NCI-H345 (cell line): ENCODE data around the gene C10orf90.

Source experiments
- DNase-seq: peaks from one replicate; lab custom pipeline; 2025; lab: John Stamatoyannopoulos, UW

The C10orf90 gene

DNA sequence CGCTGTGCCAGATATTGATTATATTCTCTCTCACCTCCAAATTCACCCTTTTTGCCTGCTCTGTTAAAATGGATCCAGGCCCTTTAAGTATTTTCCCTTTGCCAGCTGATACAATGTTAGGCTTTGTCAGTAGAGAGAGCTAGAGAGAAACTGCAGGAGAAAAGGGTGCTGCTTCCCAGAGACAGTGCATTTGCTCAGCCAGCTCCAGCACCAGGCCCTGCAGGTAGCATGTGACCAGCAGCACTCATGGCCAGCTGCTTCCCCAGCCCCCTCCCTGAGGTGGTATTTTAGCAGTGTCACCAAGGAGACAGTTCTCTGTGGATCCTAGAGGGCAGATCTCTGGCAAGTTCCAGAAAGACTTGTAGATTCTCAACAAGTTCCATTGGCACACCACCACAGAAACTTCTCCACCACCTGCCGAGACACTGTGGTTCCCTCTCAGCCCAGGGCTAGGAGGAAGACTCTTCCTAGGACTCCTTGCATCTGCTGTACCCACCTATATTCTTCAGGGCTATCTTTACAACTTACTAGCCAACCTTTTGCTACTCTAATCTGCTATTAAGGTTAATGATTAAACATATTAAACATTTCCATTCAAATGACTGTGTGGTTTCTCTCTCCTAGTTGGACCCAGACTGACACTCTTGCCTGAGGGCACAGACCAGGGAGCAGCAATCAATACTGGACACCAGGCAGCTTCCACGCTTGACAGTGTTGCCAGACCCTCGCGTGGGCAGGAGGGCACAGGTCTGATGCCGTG lies 246.6 kb downstream of the C10orf90 start:
- no peak for DNase-seq

- no peak for DNase-seq
Observed at GRCh38 chr10:126422567-126422966, 247.9 kb downstream of the C10orf90 start.

GRCh38 chr10:126421756-126422256 lies 248.7 kb downstream of the C10orf90 start:
- no peak for DNase-seq

GRCh38 chr10:126420567-126421300 lies 249.8 kb downstream of the C10orf90 start:
- DNase-seq, result no peak

GRCh38 chr10:126417220-126417825 lies 253.2 kb downstream of the C10orf90 start:
- no peak for DNase-seq

DNA sequence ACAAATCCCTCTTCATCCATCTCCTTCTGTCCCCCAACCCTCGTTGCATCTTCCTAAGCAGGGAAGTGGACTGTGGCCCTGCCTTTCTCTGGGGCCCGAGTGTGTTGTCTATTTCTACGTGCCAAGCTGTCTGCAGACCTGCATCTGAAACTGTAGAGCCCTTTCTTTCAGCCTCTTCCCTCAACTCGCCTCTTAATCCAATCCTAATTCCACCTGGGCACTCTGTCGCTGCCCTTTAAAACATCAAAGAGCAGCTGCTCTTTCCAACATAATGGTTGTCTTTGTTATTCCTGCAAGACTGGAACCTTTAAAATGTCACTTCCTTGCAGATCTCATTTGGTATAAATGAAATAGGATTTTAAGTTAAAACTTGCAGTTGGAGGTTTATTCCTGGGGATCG lies 260.7 kb downstream of the C10orf90 start:
- no peak for DNase-seq

GRCh38 chr10:126408953-126409641 lies 261.4 kb downstream of the C10orf90 start:
- no peak for DNase-seq

GRCh38 chr10:126407831-126408230 lies 262.7 kb downstream of the C10orf90 start:
- DNase-seq, result no peak

GRCh38 chr10:126405239-126405775 lies 265.2 kb downstream of the C10orf90 start:
- DNase-seq, result no peak

GRCh38 chr10:126402721-126403695 lies 267.5 kb downstream of the C10orf90 start:
- DNase-seq, result no peak

- no peak for DNase-seq
Observed at GRCh38 chr10:126400641-126401040, 269.9 kb downstream of the C10orf90 start.

GRCh38 chr10:126398924-126399323 lies 271.6 kb downstream of the C10orf90 start:
- no peak for DNase-seq

DNA sequence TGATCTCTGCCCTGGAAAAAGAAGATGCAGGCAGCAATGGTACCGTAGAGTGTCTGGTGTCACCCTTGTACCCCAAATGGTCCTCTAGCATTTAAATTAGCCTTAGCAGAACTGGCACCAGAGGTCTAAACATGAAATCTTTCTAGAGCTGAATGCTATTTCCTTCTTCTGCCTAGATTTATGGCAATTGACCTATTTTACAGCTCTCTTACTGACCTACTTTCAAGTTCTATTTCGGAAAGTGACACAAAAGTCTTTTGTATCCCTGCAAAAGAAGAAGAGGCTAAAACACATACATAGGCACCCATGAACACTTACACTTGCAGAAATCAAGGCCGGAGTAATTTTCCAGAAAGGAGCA lies 272.1 kb downstream of the C10orf90 start:
- DNase-seq, result no peak

- DNase-seq, result no peak
Observed at GRCh38 chr10:126397640-126398382, 272.7 kb downstream of the C10orf90 start.

GRCh38 chr10:126397156-126397555 lies 273.3 kb downstream of the C10orf90 start:
- no peak for DNase-seq

DNA sequence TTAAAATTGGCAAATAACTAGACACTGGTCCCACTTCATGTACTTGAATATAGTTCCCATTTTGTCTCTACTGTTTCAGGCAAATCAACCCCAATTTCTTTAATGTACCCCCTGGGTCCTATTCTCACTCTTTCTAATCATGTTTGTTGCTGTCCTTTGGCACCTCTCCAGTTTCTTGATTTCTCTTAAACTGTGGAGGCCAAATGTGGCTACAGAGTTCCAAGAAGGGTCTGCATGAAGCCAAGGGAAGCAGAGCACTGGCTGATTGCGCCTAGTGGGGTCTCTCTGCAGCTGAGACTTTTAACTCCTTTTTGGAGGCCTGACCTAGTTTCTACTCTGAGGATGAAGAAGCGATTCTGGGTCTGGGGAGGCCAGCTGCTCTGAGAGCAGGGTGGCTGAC lies 275.5 kb downstream of the C10orf90 start:
- no peak for DNase-seq

DNA sequence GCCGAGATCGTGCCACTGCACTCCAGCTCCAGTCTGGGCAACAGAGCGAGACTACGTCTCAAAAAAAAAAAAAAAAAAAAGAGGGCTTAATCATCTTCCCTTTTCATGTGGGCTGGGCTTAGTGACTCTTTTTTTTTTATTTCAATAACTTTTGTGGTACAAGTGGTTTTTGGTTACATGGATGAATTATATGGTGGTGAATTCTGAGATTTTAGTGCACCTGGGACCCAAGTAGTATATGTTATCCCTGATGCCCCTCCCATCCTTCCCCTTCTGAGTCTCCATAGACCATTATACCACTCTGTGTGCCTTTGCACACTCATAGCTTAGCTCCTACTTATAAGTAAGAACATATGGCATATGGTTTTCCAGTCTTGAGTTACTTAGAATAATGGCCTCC lies 277.4 kb downstream of the C10orf90 start:
- no peak for DNase-seq

- DNase-seq, result no peak
Observed at GRCh38 chr10:126392469-126392868, 278.0 kb downstream of the C10orf90 start.

DNA sequence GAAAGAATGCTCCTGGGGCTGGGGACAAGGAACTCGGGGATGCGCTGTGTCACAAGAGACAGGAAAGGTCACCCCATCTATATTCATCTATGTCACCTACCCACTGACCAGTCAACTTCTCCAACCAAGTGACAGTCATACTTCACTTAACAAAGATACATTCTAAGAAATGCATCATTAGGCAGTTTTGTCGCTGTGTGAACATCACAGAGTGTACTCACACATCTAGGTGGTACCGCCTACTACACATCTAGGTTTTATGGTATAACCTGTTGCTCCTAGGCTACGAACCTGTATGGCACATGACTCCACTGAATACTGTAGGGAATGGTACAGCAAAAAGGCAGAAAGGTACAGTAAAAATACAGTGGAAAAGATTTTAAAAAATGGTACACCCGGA lies 278.4 kb downstream of the C10orf90 start:
- no peak for DNase-seq
